Esophagus squamous epithelium (tissue), 5 donors: ENCODE data around the gene PRKCA. TPM values are rescaled to one million over a fixed set of nuclear protein-coding genes. Genes with fewer than 3 reads are reported as not detected.

Source experiments
- DNase-seq: peaks from one replicate; lab custom pipeline; 2025; lab: John Stamatoyannopoulos, UW
- H3K27ac ChIP-seq, 4 donors: fragments of 200-600 bp; sonication (generic); one replicate each; pipeline ENCODE4 v1.5.1; 2016 to 2019; ENCODE audit warnings: mild to moderate bottlenecking in 1 of 4
- H3K27me3 ChIP-seq, 4 donors: fragments of 200-600 bp; sonication (generic); 1 replicate in 3 of 4; 2 replicates in 1 of 4; pipeline versions ENCODE4 v1.5.1 to v1.6.0; 2017 to 2021; ENCODE audit warnings: antibody characterized with exemption in 1 of 4
- H3K36me3 ChIP-seq, 3 donors: fragments of 200-600 bp; sonication (generic); one replicate each; pipeline ENCODE4 v1.5.1; 2016 to 2019
- H3K4me1 ChIP-seq, 3 donors: fragments of 200-600 bp; sonication (generic); one replicate each; pipeline ENCODE4 v1.5.1; 2017 to 2019
- H3K4me3 ChIP-seq, 4 donors: fragments of 200-600 bp; sonication (generic); 1 replicate in 3 of 4; 2 replicates in 1 of 4; pipeline ENCODE4 v1.5.1; 2016 to 2019; ENCODE audit warnings: mild to moderate bottlenecking in 2 of 4, moderate library complexity in 1 of 4
- H3K9me3 ChIP-seq, 3 donors: fragments of 200-600 bp; sonication (generic); one replicate each; pipeline ENCODE4 v1.5.1; 2016 to 2019
- CTCF ChIP-seq, 6 experiments: fragments of 450-650 bp in 4 of 6; fragments of 200-600 bp in 2 of 6; sonication (generic) in 2 of 6; IDR thresholded peaks; one replicate each; pipeline ENCODE4 v1.5.1; 2016 to 2019; ENCODE audit warnings: antibody characterized with exemption in 6 of 6, mild to moderate bottlenecking in 4 of 6, moderate library complexity in 4 of 6
- POLR2A ChIP-seq, 4 donors: fragments of 450-650 bp; IDR thresholded peaks; one replicate each; pipeline ENCODE4 v1.6.1; 2017; ENCODE audit warnings: antibody characterized with exemption in 4 of 4, mild to moderate bottlenecking in 4 of 4, moderate library complexity in 3 of 4
- WGBS, 2 donors: methylation state at CpG; one replicate each; pipeline ENCODE4 v1.1.5; 2018; 5-methylcytosine and 5-hydroxymethylcytosine counted together
- intact Hi-C: fragments of 100-400 bp; cut with DNase I; formaldehyde crosslinking; loops from one replicate; pipeline ENCODE4 v1.15.0; 2022
- total RNA-seq, 4 donors: library from RNA; depleted of rRNA; stranded (reverse); fragments of >200 nt; gene quantifications; one replicate each; pipeline ENCODE4 v1.1.0, GENCODE V29; 2016
- donor health status: DM: yes; HTN: yes; CAD: no.

PRKCA gene
- total RNA-seq, 4 donors from 2014 or later = 2.4 to 9.2 (median 4.2) TPM

GRCh38 chr17:66635386-66636045 lies 333.1 kb downstream of the PRKCA start:
- Histone ChIP-seq H3K36me3 (no peaks in the 10 kb centered on the region), H3K27ac (no peak overlapping the region), H3K4me3 (no peak overlapping the region), H3K4me1 (no peaks in the 10 kb centered on the region), H3K9me3 (no peaks in the 10 kb centered on the region), H3K27me3 (no peaks in the 10 kb centered on the region)
- DNase-seq = no peak
- TF ChIP-seq POLR2A (IDR thresholded peaks at IDR 0.05) (no peak), CTCF (IDR thresholded peaks at IDR 0.05) (no peak)
- 74 to 91% methylated on average over 7 of the region's 7 CpGs for WGBS, 2 donors
- intact Hi-C loops = no loop called here

GRCh38 chr17:66636111-66636510 lies 333.7 kb downstream of the PRKCA start:
- intact Hi-C loops = no loop called here
- no peak for DNase-seq
- TF ChIP-seq POLR2A (IDR thresholded peaks at IDR 0.05) = no peak
- TF ChIP-seq CTCF (IDR thresholded peaks at IDR 0.05) = no peak
- no peak overlapping the region for H3K4me3 ChIP-seq
- H3K27ac ChIP-seq = no peak overlapping the region
- WGBS, 2 donors = 35 to 42% methylated on average over 4 of the region's 4 CpGs
- H3K9me3 ChIP-seq = no peaks in the 10 kb centered on the region
- H3K36me3 ChIP-seq = no peaks in the 10 kb centered on the region
- H3K4me1 ChIP-seq = no peaks in the 10 kb centered on the region
- H3K27me3 ChIP-seq = no peaks in the 10 kb centered on the region

GRCh38 chr17:66637491-66637890 lies 335.1 kb downstream of the PRKCA start:
- intact Hi-C loops = no loop called here
- no peaks in the 10 kb centered on the region for H3K9me3 ChIP-seq
- H3K4me1 ChIP-seq = no peaks in the 10 kb centered on the region
- no peak for DNase-seq
- WGBS, 2 donors = 79 to 85% methylated on average over 6 of the region's 6 CpGs
- H3K36me3 ChIP-seq = peaks cover 0 to 5% (median 0%) of the 10 kb centered on the region in 3 donors
- no peaks in the 10 kb centered on the region for H3K27me3 ChIP-seq
- TF ChIP-seq POLR2A (IDR thresholded peaks at IDR 0.05) (no peak), CTCF (IDR thresholded peaks at IDR 0.05) (no peak)
- H3K4me3 ChIP-seq = no peak overlapping the region
- no peak overlapping the region for H3K27ac ChIP-seq

GRCh38 chr17:66638707-66639479 lies 336.5 kb downstream of the PRKCA start:
- Histone ChIP-seq H3K27ac (no peak overlapping the region), H3K36me3 (peaks cover 0 to 6% (median 0%) of the 10 kb centered on the region in 3 donors), H3K9me3 (no peaks in the 10 kb centered on the region), H3K4me1 (peaks cover 0 to 3% (median 0%) of the 10 kb centered on the region in 3 donors), H3K27me3 (no peaks in the 10 kb centered on the region), H3K4me3 (no peak overlapping the region)
- TF ChIP-seq CTCF (IDR thresholded peaks at IDR 0.05) = no peak
- no peak for TF ChIP-seq POLR2A (IDR thresholded peaks at IDR 0.05)
- intact Hi-C loops = no loop called here
- no peak for DNase-seq
- 87 to 93% methylated on average over 8 to 9 of the region's 9 CpGs for WGBS, 2 donors
